Measurements from ENCODE around the gene CTSF.

Gene CTSF

GRCh38 chr11:66561975-66562248 lies 6.5 kb downstream of the CTSF start:
- H3K4me3 ChIP-seq (ENCODE audit: low read length): no peak overlapping the region
- no peak overlapping the region for H3K9ac ChIP-seq (ENCODE audit: low read length)
- H3K4me2 ChIP-seq (ENCODE audit: low read length): no peak overlapping the region
- no peaks in the 10 kb centered on the region for H3K9me3 ChIP-seq (ENCODE audit: insufficient read depth, low read length)
- no peak overlapping the region for H2AFZ ChIP-seq (ENCODE audit: low read depth, low read length)
- no peaks in the 10 kb centered on the region for H3K4me1 ChIP-seq (ENCODE audit: low read length)
- H4K20me1 ChIP-seq (ENCODE audit: insufficient read depth, low read length): no peaks in the 10 kb centered on the region
- H3K79me2 ChIP-seq (ENCODE audit: low read length): no peaks in the 10 kb centered on the region
- no peak for TF ChIP-seq EZH2phosphoT487 (IDR thresholded peaks at IDR 0.05; ENCODE audit: low read depth)
- TF ChIP-seq CTCF (IDR thresholded peaks at IDR 0.05; ENCODE audit: low read depth, low read length): no peak
- no peak overlapping the region for H3K27ac ChIP-seq (ENCODE audit: low read length)
- no peaks in the 10 kb centered on the region for H3K27me3 ChIP-seq (ENCODE audit: low read depth, low read length)
- no peaks in the 10 kb centered on the region for H3K36me3 ChIP-seq (replicated peaks; ENCODE audit: low read depth, low read length)

GRCh38 chr11:66561178-66561974 lies 7.0 kb downstream of the CTSF start:
- no peaks in the 10 kb centered on the region for H3K27me3 ChIP-seq (ENCODE audit: low read depth, low read length)
- TF ChIP-seq CTCF (IDR thresholded peaks at IDR 0.05; ENCODE audit: low read depth, low read length): no peak
- TF ChIP-seq EZH2phosphoT487 (IDR thresholded peaks at IDR 0.05; ENCODE audit: low read depth): no peak
- H3K4me3 ChIP-seq (ENCODE audit: low read length): no peak overlapping the region
- no peaks in the 10 kb centered on the region for H3K4me1 ChIP-seq (ENCODE audit: low read length)
- no peak overlapping the region for H3K9ac ChIP-seq (ENCODE audit: low read length)
- H3K9me3 ChIP-seq (ENCODE audit: insufficient read depth, low read length): no peaks in the 10 kb centered on the region
- H3K27ac ChIP-seq (ENCODE audit: low read length): no peak overlapping the region
- no peaks in the 10 kb centered on the region for H3K79me2 ChIP-seq (ENCODE audit: low read length)
- no peaks in the 10 kb centered on the region for H4K20me1 ChIP-seq (ENCODE audit: insufficient read depth, low read length)
- no peaks in the 10 kb centered on the region for H3K36me3 ChIP-seq (replicated peaks; ENCODE audit: low read depth, low read length)
- no peak overlapping the region for H3K4me2 ChIP-seq (ENCODE audit: low read length)
- H2AFZ ChIP-seq (ENCODE audit: low read depth, low read length): no peak overlapping the region

- Histone ChIP-seq H3K27me3 (ENCODE audit: low read depth, low read length) (no peaks in the 10 kb centered on the region), H3K36me3 (replicated peaks; ENCODE audit: low read depth, low read length) (no peaks in the 10 kb centered on the region), H3K4me1 (ENCODE audit: low read length) (no peaks in the 10 kb centered on the region), H3K79me2 (ENCODE audit: low read length) (no peaks in the 10 kb centered on the region), H3K9me3 (ENCODE audit: insufficient read depth, low read length) (no peaks in the 10 kb centered on the region), H3K9ac (ENCODE audit: low read length) (no peak overlapping the region), H3K4me3 (ENCODE audit: low read length) (no peak overlapping the region), H2AFZ (ENCODE audit: low read depth, low read length) (no peak overlapping the region), H3K4me2 (ENCODE audit: low read length) (no peak overlapping the region), H4K20me1 (ENCODE audit: insufficient read depth, low read length) (no peaks in the 10 kb centered on the region), H3K27ac (ENCODE audit: low read length) (no peak overlapping the region)
- TF ChIP-seq CTCF (IDR thresholded peaks at IDR 0.05; ENCODE audit: low read depth, low read length): no peak
- no peak for TF ChIP-seq EZH2phosphoT487 (IDR thresholded peaks at IDR 0.05; ENCODE audit: low read depth)
These were observed 8.3 kb downstream of the CTSF start for GRCh38 chr11:66559866-66560676.

GRCh38 chr11:66559142-66559865 lies 9.1 kb downstream of the CTSF start:
- H3K9ac ChIP-seq (ENCODE audit: low read length): no peak overlapping the region
- H3K27ac ChIP-seq (ENCODE audit: low read length): no peak overlapping the region
- no peaks in the 10 kb centered on the region for H3K36me3 ChIP-seq (replicated peaks; ENCODE audit: low read depth, low read length)
- TF ChIP-seq EZH2phosphoT487 (IDR thresholded peaks at IDR 0.05; ENCODE audit: low read depth) (no peak), CTCF (IDR thresholded peaks at IDR 0.05; ENCODE audit: low read depth, low read length) (no peak)
- no peak overlapping the region for H2AFZ ChIP-seq (ENCODE audit: low read depth, low read length)
- H3K79me2 ChIP-seq (ENCODE audit: low read length): no peaks in the 10 kb centered on the region
- H3K4me3 ChIP-seq (ENCODE audit: low read length): no peak overlapping the region
- no peaks in the 10 kb centered on the region for H3K9me3 ChIP-seq (ENCODE audit: insufficient read depth, low read length)
- H3K27me3 ChIP-seq (ENCODE audit: low read depth, low read length): no peaks in the 10 kb centered on the region
- H3K4me1 ChIP-seq (ENCODE audit: low read length): no peaks in the 10 kb centered on the region
- H4K20me1 ChIP-seq (ENCODE audit: insufficient read depth, low read length): no peaks in the 10 kb centered on the region
- H3K4me2 ChIP-seq (ENCODE audit: low read length): no peak overlapping the region

Data from OCI-LY3 (cell line).